Neural cell (in vitro differentiated cells): ENCODE measurements around the gene DYRK3. TPM values are rescaled to one million over a fixed set of nuclear protein-coding genes. Genes with fewer than 3 reads are reported as not detected.

ENCODE experiments used
- H2AFZ ChIP-seq: fragments of 200-600, 300-800 bp; sonication (generic), shearing (Covaris generic); 2 replicates; pipeline ENCODE4 v1.6.0; 2014; ENCODE audit warnings: low read depth, mild to moderate bottlenecking, antibody characterized with exemption, low read length, moderate library complexity
- H3F3A ChIP-seq: fragments of 200-600 bp; shearing (Covaris generic); 2 replicates; pipeline ENCODE4 v1.6.1; 2016; ENCODE audit warnings: mild to moderate bottlenecking, moderate library complexity, mixed read lengths, antibody characterized with exemption, low read length; ENCODE audit not compliant: insufficient read depth, poor library complexity, severe bottlenecking
- H3K27ac ChIP-seq: fragments of 200-600, 300-800 bp; sonication (generic), shearing (Covaris generic); 2 replicates; pipeline ENCODE4 v1.5.1; 2014; ENCODE audit warnings: mild to moderate bottlenecking, low read length, moderate library complexity
- H3K27me3 ChIP-seq: fragments of 300-800, 200-600 bp; sonication (generic), shearing (Covaris generic); 2 replicates; pipeline ENCODE4 v1.6.0; 2014; ENCODE audit warnings: mild to moderate bottlenecking, low read depth, low read length, moderate library complexity; ENCODE audit not compliant: insufficient read depth
- H3K36me3 ChIP-seq: fragments of 300-800, 200-600 bp; sonication (generic), shearing (Covaris generic); 2 replicates; pipeline ENCODE4 v1.5.1; 2014; ENCODE audit warnings: mild to moderate bottlenecking, antibody characterized with exemption, low read length, moderate library complexity; ENCODE audit not compliant: insufficient read depth
- H3K4me2 ChIP-seq: fragments of 300-800, 200-600 bp; sonication (generic), shearing (Covaris generic); 2 replicates; pipeline ENCODE4 v1.6.0; 2014; ENCODE audit warnings: mild to moderate bottlenecking, low read length
- H3K4me3 ChIP-seq: fragments of 300-800, 200-600 bp; sonication (generic), shearing (Covaris generic); 2 replicates; pipeline ENCODE4 v1.5.1; 2014; ENCODE audit warnings: mild to moderate bottlenecking, low read length, moderate library complexity
- H3K79me2 ChIP-seq: fragments of 200-600 bp; shearing (Covaris generic); replicated peaks from 2 replicates; pipeline ENCODE4 v1.6.0; 2014; ENCODE audit warnings: mild to moderate bottlenecking, low read length, moderate library complexity; ENCODE audit not compliant: insufficient read depth
- H3K9ac ChIP-seq: fragments of 300-800, 200-600 bp; sonication (generic), shearing (Covaris generic); 2 replicates; pipeline ENCODE4 v1.6.1; 2016; ENCODE audit warnings: mild to moderate bottlenecking, low read length, mixed read lengths
- H3K9me2 ChIP-seq: fragments of 200-600 bp; shearing (Covaris generic); 2 replicates; pipeline ENCODE4 v1.6.1; 2016; ENCODE audit warnings: mild to moderate bottlenecking, low read length, mixed read lengths; ENCODE audit not compliant: insufficient read depth
- H3K9me3 ChIP-seq: fragments of 200-600, 300-800 bp; sonication (generic), shearing (Covaris generic); 2 replicates; pipeline ENCODE4 v1.6.1; 2016; ENCODE audit warnings: mild to moderate bottlenecking, mixed run types, low read length, moderate library complexity, mixed read lengths
- H4K20me1 ChIP-seq: fragments of 200-600 bp; shearing (Covaris generic); 2 replicates; pipeline ENCODE4 v1.6.1; 2016; ENCODE audit warnings: mild to moderate bottlenecking, mixed run types; ENCODE audit not compliant: insufficient read depth
- CTCF ChIP-seq: fragments of 450-650 bp; IDR thresholded peaks from 2 replicates; pipeline ENCODE4 v1.5.1; 2014; ENCODE audit warnings: antibody characterized with exemption, mild to moderate bottlenecking, moderate library complexity; ENCODE audit not compliant: poor library complexity, severe bottlenecking
- EP300 ChIP-seq: fragments of 450-650 bp; conservative IDR thresholded peaks from 2 replicates; pipeline ENCODE4 v1.6.1; 2014; ENCODE audit warnings: antibody characterized with exemption, mild to moderate bottlenecking, moderate library complexity; ENCODE audit not compliant: poor library complexity, severe bottlenecking
- EZH2 ChIP-seq: fragments of 200-600, 300-800 bp; shearing (Covaris generic), sonication (generic); IDR thresholded peaks from 2 replicates; pipeline ENCODE4 v1.6.1; 2014; ENCODE audit warnings: antibody characterized with exemption, low read length, borderline replicate concordance, mild to moderate bottlenecking; ENCODE audit not compliant: insufficient read depth, poor library complexity, severe bottlenecking
- POLR2AphosphoS5 ChIP-seq: IDR thresholded peaks from 2 replicates; pipeline ENCODE4 v1.6.1; 2012
- RAD21 ChIP-seq: fragments of 450-650 bp; conservative IDR thresholded peaks from 2 replicates; pipeline ENCODE4 v1.6.1; 2014; ENCODE audit warnings: antibody characterized with exemption, mild to moderate bottlenecking, moderate library complexity
- REST ChIP-seq: IDR thresholded peaks from 2 replicates; pipeline ENCODE4 v1.6.1; 2012; ENCODE audit warnings: borderline replicate concordance
- SMC3 ChIP-seq: fragments of 450-650 bp; conservative IDR thresholded peaks from 2 replicates; pipeline ENCODE4 v1.6.1; 2014; ENCODE audit warnings: antibody characterized with exemption, mild to moderate bottlenecking, moderate library complexity; ENCODE audit not compliant: poor library complexity
- TAF1 ChIP-seq: IDR thresholded peaks from 2 replicates; pipeline ENCODE4 v1.6.1; 2012; ENCODE audit warnings: low read depth
- polyA plus RNA-seq: library from polyadenylated mRNA; depleted of rRNA; stranded (reverse); fragments of >200 nt; gene quantifications from 2 replicates; pipeline ENCODE4 v1.2.3, GENCODE V29; 2014

DYRK3 gene
- polyA plus RNA-seq, 1 donor from 2014 or later = 7.5 TPM

- no peak for TF ChIP-seq RAD21
Measured at GRCh38 chr1:206685334-206685768, 50.0 kb downstream of the DYRK3 start (continued).

GRCh38 chr1:206685769-206686477 is 50.6 kb downstream of the DYRK3 start:
- no peaks in the 10 kb centered on the region for H3F3A ChIP-seq
- H3K9ac ChIP-seq = peak overlapping the region; percentile 62
- no peaks in the 10 kb centered on the region for H4K20me1 ChIP-seq
- H3K79me2 ChIP-seq = peaks cover 55% of the 10 kb centered on the region
- TF ChIP-seq CTCF (no peak), REST (no peak), RAD21 (no peak), EP300 (no peak), POLR2AphosphoS5 (no peak), SMC3 (no peak), EZH2 (no peak)
- no peak overlapping the region for H3K27ac ChIP-seq
- H3K27me3 ChIP-seq = peaks cover 15% of the 10 kb centered on the region
- peak overlapping the region; percentile 33 for H2AFZ ChIP-seq
- H3K4me3 ChIP-seq = peak overlapping the region; percentile 76
- H3K36me3 ChIP-seq = no peaks in the 10 kb centered on the region
- no peaks in the 10 kb centered on the region for H3K9me3 ChIP-seq
- H3K4me2 ChIP-seq = peak overlapping the region; percentile 88
- H3K9me2 ChIP-seq = no peaks in the 10 kb centered on the region

- TF ChIP-seq POLR2AphosphoS5 (no peak), EZH2 (no peak), TAF1 (no peak)
- Histone ChIP-seq H3K4me3 (peak overlapping the region; percentile 76), H3K4me2 (peak overlapping the region; percentile 88), H3K79me2 (peaks cover 61% of the 10 kb centered on the region), H3K9me3 (no peaks in the 10 kb centered on the region), H3K9me2 (no peaks in the 10 kb centered on the region), H3K27ac (no peak overlapping the region), H3K27me3 (peaks cover 11% of the 10 kb centered on the region), H3F3A (no peaks in the 10 kb centered on the region), H3K36me3 (no peaks in the 10 kb centered on the region), H4K20me1 (no peaks in the 10 kb centered on the region), H3K9ac (peak overlapping the region; percentile 62), H2AFZ (no peak overlapping the region)
Measured at GRCh38 chr1:206686478-206687249, 51.3 kb downstream of the DYRK3 start.
